Activated CD4-positive, alpha-beta T cell treated with anti-CD3 and anti-CD28 coated beads, Interleukin-2, amount 10 ng/mL, durations not matched to agents 24 days and 14 days (primary cell): ENCODE results near the gene RNF214. TPM values are rescaled to one million over a fixed set of nuclear protein-coding genes. Genes with fewer than 3 reads are reported as not detected.

Experiments
- DNase-seq: peaks from one replicate; pipeline ENCODE4 v3.0.0; 2022
- H3K27ac Mint-ChIP-seq: one replicate; pipeline ENCODE4 v1.8.0; 2022; ENCODE audit warnings: mild to moderate bottlenecking, mixed read lengths
- H3K27me3 Mint-ChIP-seq: one replicate; pipeline ENCODE4 v1.8.0; 2022; ENCODE audit warnings: mixed read lengths
- H3K36me3 Mint-ChIP-seq: one replicate; pipeline ENCODE4 v1.8.0; 2022; ENCODE audit warnings: low read depth, mild to moderate bottlenecking, mixed read lengths
- H3K4me1 Mint-ChIP-seq: one replicate; pipeline ENCODE4 v1.8.0; 2021; ENCODE audit warnings: mixed read lengths
- H3K4me3 Mint-ChIP-seq: one replicate; pipeline ENCODE4 v1.8.0; 2022; ENCODE audit warnings: mild to moderate bottlenecking, moderate library complexity, mixed read lengths
- H3K9me3 Mint-ChIP-seq: one replicate; pipeline ENCODE4 v1.8.0; 2021; ENCODE audit warnings: mixed read lengths
- intact Hi-C: fragments of 100-400 bp; cut with micrococcal nuclease; formaldehyde crosslinking; loops from one replicate; pipeline ENCODE4 v1.15.1; 2023
- total RNA-seq: library from RNA; stranded (reverse); gene quantifications from 2 replicates; pipeline ENCODE4 v1.2.3, GENCODE V29; 2022

The RNF214 gene
- total RNA-seq, 1 donor from 2014 or later: 23.2 TPM

GRCh38 chr11:117192401-117192875 lies 40.0 kb upstream of the RNF214 start:
- Mint-ChIP-seq H3K27ac (no peak overlapping the region), H3K4me3 (no peak overlapping the region), H3K36me3 (peaks cover 15% of the 10 kb centered on the region), H3K4me1 (peaks cover 3% of the 10 kb centered on the region), H3K9me3 (no peaks in the 10 kb centered on the region), H3K27me3 (no peaks in the 10 kb centered on the region)
- no peak for DNase-seq
- intact Hi-C loops: no loop called here

GRCh38 chr11:117193130-117194020 lies 39.1 kb upstream of the RNF214 start:
- intact Hi-C loops: no loop called here
- DNase-seq: no peak
- Mint-ChIP-seq H3K27ac (no peak overlapping the region), H3K4me3 (no peak overlapping the region), H3K9me3 (no peaks in the 10 kb centered on the region), H3K36me3 (peaks cover 15% of the 10 kb centered on the region), H3K27me3 (no peaks in the 10 kb centered on the region), H3K4me1 (peaks cover 3% of the 10 kb centered on the region)

GRCh38 chr11:117194267-117194666 lies 38.2 kb upstream of the RNF214 start:
- DNase-seq: no peak
- intact Hi-C loops: no loop called here
- Mint-ChIP-seq H3K36me3 (peaks cover 13% of the 10 kb centered on the region), H3K27me3 (no peaks in the 10 kb centered on the region), H3K9me3 (no peaks in the 10 kb centered on the region), H3K4me3 (no peak overlapping the region), H3K27ac (no peak overlapping the region), H3K4me1 (peaks cover 3% of the 10 kb centered on the region)

- no peak for DNase-seq
- Mint-ChIP-seq H3K27ac (peak overlapping the region; percentile 50), H3K9me3 (no peaks in the 10 kb centered on the region), H3K27me3 (no peaks in the 10 kb centered on the region), H3K4me1 (peaks cover 3% of the 10 kb centered on the region), H3K36me3 (peaks cover 13% of the 10 kb centered on the region), H3K4me3 (no peak overlapping the region)
- intact Hi-C loops: no loop called here
Observed at GRCh38 chr11:117195258-117195657, 37.2 kb upstream of the RNF214 start.

GRCh38 chr11:117195761-117196160 lies 36.7 kb upstream of the RNF214 start:
- Mint-ChIP-seq H3K4me1 (peaks cover 3% of the 10 kb centered on the region), H3K9me3 (no peaks in the 10 kb centered on the region), H3K27ac (peak overlapping the region; percentile 45), H3K4me3 (no peak overlapping the region), H3K36me3 (peaks cover 9% of the 10 kb centered on the region), H3K27me3 (no peaks in the 10 kb centered on the region)
- intact Hi-C loops: no loop called here
- no peak for DNase-seq

GRCh38 chr11:117197006-117197405 lies 35.5 kb upstream of the RNF214 start:
- peaks cover 9% of the 10 kb centered on the region for H3K36me3 Mint-ChIP-seq
- no peak overlapping the region for H3K27ac Mint-ChIP-seq
- no peaks in the 10 kb centered on the region for H3K27me3 Mint-ChIP-seq
- H3K4me1 Mint-ChIP-seq: peaks cover 3% of the 10 kb centered on the region
- DNase-seq: no peak
- H3K4me3 Mint-ChIP-seq: no peak overlapping the region
- H3K9me3 Mint-ChIP-seq: no peaks in the 10 kb centered on the region
- intact Hi-C loops: no loop called here

- no peaks in the 10 kb centered on the region for H3K9me3 Mint-ChIP-seq
- no peak overlapping the region for H3K4me3 Mint-ChIP-seq
- no peaks in the 10 kb centered on the region for H3K27me3 Mint-ChIP-seq
- intact Hi-C loops: no loop called here
- H3K36me3 Mint-ChIP-seq: peaks cover 6% of the 10 kb centered on the region
- H3K4me1 Mint-ChIP-seq: peaks cover 3% of the 10 kb centered on the region
- no peak overlapping the region for H3K27ac Mint-ChIP-seq
- no peak for DNase-seq
Observed at GRCh38 chr11:117197516-117198456, 34.7 kb upstream of the RNF214 start.

GRCh38 chr11:117198613-117199012 lies 33.9 kb upstream of the RNF214 start:
- no peaks in the 10 kb centered on the region for H3K27me3 Mint-ChIP-seq
- intact Hi-C loops: no loop called here
- no peaks in the 10 kb centered on the region for H3K9me3 Mint-ChIP-seq
- no peak overlapping the region for H3K4me3 Mint-ChIP-seq
- peaks cover 4% of the 10 kb centered on the region for H3K36me3 Mint-ChIP-seq
- DNase-seq: no peak
- no peak overlapping the region for H3K27ac Mint-ChIP-seq
- H3K4me1 Mint-ChIP-seq: peaks cover 3% of the 10 kb centered on the region

GRCh38 chr11:117199053-117199915 lies 33.2 kb upstream of the RNF214 start, which contains the start of gene TAGLN:
TAGLN (plus strand) TSS chr11:117199370; CDS start chr11:117203014, 3,644 bp downstream.
- peaks cover 6% of the 10 kb centered on the region for H3K36me3 Mint-ChIP-seq
- no peak within 1 kb of the TSS for H3K27ac Mint-ChIP-seq
- peaks cover 3% of the 10 kb centered on the region for H3K4me1 Mint-ChIP-seq
- intact Hi-C loops: no loop called here
- no peaks in the 10 kb centered on the region for H3K9me3 Mint-ChIP-seq
- H3K4me3 Mint-ChIP-seq: no peak within 1 kb of the TSS
- DNase-seq: no peak
- no peaks in the 10 kb centered on the region for H3K27me3 Mint-ChIP-seq

GRCh38 chr11:117199916-117200812 lies 32.3 kb upstream of the RNF214 start:
- intact Hi-C loops: no loop called here
- H3K27me3 Mint-ChIP-seq: no peaks in the 10 kb centered on the region
- no peaks in the 10 kb centered on the region for H3K9me3 Mint-ChIP-seq
- H3K36me3 Mint-ChIP-seq: peaks cover 9% of the 10 kb centered on the region
- peaks cover 2% of the 10 kb centered on the region for H3K4me1 Mint-ChIP-seq
- H3K4me3 Mint-ChIP-seq: no peak overlapping the region
- no peak for DNase-seq
- no peak overlapping the region for H3K27ac Mint-ChIP-seq

GRCh38 chr11:117200813-117201657 lies 31.4 kb upstream of the RNF214 start:
- Mint-ChIP-seq H3K27me3 (no peaks in the 10 kb centered on the region), H3K36me3 (peaks cover 11% of the 10 kb centered on the region), H3K4me1 (no peaks in the 10 kb centered on the region), H3K4me3 (no peak overlapping the region), H3K9me3 (no peaks in the 10 kb centered on the region), H3K27ac (no peak overlapping the region)
- no peak for DNase-seq
- intact Hi-C loops: no loop called here
